ENCODE data around the gene KLHDC4. TPM values are rescaled to one million over a fixed set of nuclear protein-coding genes. Genes with fewer than 3 reads are reported as not detected.

The KLHDC4 gene
- polyA plus RNA-seq, 3 donors, result 11.2 to 26.4 (median 12.6) TPM

DNA sequence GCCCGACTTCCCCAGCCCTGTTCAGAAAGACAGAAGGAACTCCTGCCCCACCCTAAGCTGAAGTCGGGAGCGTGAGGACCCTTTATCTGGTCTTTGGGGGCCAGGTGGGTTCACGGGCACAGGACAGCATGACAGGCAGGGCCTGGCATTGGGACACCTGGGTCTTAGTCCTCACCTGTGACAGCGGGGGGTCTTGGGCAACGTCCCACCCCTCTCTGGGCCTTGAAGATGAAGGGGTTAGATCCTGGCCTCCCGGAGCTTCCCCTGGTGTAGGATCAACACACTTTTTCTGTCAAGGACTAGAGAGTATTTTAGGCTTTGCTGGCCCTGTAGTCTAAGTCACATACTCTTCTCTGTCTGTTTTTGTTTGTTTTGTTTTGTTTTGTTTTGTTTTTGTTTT lies 98.3 kb downstream of the KLHDC4 start:
- WGBS (ENCODE audit: insufficient coverage), result 92% methylated on average over 7 of the region's 7 CpGs

DNA sequence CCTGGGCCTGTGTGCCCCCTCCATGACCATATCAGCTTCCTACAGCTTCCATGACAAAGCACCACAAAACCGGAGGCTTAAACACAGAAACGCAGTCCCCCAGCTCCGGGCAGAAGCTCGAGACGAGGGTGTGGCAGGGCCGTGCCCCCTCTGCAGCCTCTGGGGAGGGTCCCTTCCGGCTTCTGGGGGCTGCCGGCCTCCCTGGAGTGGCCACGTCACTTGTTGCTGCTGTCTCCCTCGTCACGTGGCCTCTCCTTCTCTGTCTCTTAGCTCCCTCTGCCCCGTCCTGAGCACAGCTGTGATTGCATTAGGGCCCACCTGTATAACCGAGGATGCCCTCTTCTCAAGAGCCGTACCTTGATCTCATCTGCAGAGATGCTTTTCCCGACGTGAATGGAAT lies 98.9 kb downstream of the KLHDC4 start:
- H3K27me3 ChIP-seq (ENCODE audit: control insufficient read depth in 2 of 2, insufficient read depth in 2 of 2, low read length in 2 of 2), result no peaks in the 10 kb centered on the region
- Mint-ChIP-seq H3K27me3 (ENCODE audit: low read depth in 3 of 3) (peaks cover 3 to 5% (median 4%) of the 10 kb centered on the region in 3 donors), H3K4me1 (peaks cover 1% of the 10 kb centered on the region), H3K36me3 (no peaks in the 10 kb centered on the region), H3K27ac (no peak overlapping the region), H3K4me3 (no peak overlapping the region), H3K9me3 (no peaks in the 10 kb centered on the region)
- no peaks in the 10 kb centered on the region for H3K79me2 ChIP-seq (ENCODE audit: insufficient read depth, low read length)
- no peak overlapping the region for H3K4me3 ChIP-seq (replicated peaks in 1 of 3; ENCODE audit: low read depth in 2 of 3, low read length in 3 of 3)
- H3K9me3 ChIP-seq (replicated peaks in 1 of 2; ENCODE audit: control insufficient read depth in 1 of 2, insufficient read depth in 1 of 2, low read length in 2 of 2), result no peaks in the 10 kb centered on the region
- no peak for DNase-seq
- intact Hi-C loops (cut with micrococcal nuclease), result no loop called here
- H3K4me1 ChIP-seq (ENCODE audit: control insufficient read depth in 1 of 2, insufficient read depth in 2 of 2, low read length in 2 of 2), result no peaks in the 10 kb centered on the region
- H2AFZ ChIP-seq (ENCODE audit: insufficient read depth, low read depth, low read length, poor library complexity, severe bottlenecking), result no peak overlapping the region
- H3K4me2 ChIP-seq (replicated peaks; ENCODE audit: extremely low read depth, low read length, poor library complexity, severe bottlenecking), result no peak overlapping the region
- TF ChIP-seq, protein P1, sequence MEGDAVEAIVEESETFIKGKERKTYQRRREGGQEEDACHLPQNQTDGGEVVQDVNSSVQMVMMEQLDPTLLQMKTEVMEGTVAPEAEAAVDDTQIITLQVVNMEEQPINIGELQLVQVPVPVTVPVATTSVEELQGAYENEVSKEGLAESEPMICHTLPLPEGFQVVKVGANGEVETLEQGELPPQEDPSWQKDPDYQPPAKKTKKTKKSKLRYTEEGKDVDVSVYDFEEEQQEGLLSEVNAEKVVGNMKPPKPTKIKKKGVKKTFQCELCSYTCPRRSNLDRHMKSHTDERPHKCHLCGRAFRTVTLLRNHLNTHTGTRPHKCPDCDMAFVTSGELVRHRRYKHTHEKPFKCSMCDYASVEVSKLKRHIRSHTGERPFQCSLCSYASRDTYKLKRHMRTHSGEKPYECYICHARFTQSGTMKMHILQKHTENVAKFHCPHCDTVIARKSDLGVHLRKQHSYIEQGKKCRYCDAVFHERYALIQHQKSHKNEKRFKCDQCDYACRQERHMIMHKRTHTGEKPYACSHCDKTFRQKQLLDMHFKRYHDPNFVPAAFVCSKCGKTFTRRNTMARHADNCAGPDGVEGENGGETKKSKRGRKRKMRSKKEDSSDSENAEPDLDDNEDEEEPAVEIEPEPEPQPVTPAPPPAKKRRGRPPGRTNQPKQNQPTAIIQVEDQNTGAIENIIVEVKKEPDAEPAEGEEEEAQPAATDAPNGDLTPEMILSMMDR (IDR thresholded peaks at IDR 0.05), result no peak
- H3K27ac ChIP-seq (ENCODE audit: low read depth in 1 of 2, low read length in 2 of 2), result no peak overlapping the region
- no peak overlapping the region for H3K9ac ChIP-seq (ENCODE audit: insufficient read depth, low read length, poor library complexity, severe bottlenecking)
- H4K20me1 ChIP-seq (ENCODE audit: insufficient read depth, low read length), result no peaks in the 10 kb centered on the region
- WGBS (ENCODE audit: insufficient coverage), result 85% methylated on average over 15 of the region's 16 CpGs
- H3K36me3 ChIP-seq (replicated peaks in 1 of 2; ENCODE audit: control insufficient read depth in 1 of 2, insufficient read depth in 2 of 2, low read length in 2 of 2), result no peaks in the 10 kb centered on the region

More for the DNA sequence above, 98.3 kb downstream of the KLHDC4 start:
- H3K9me3 ChIP-seq (replicated peaks in 1 of 2; ENCODE audit: control insufficient read depth in 1 of 2, insufficient read depth in 1 of 2, low read length in 2 of 2), result no peaks in the 10 kb centered on the region
- no peak overlapping the region for H3K4me3 Mint-ChIP-seq
- TF ChIP-seq, protein P1 (IDR thresholded peaks at IDR 0.05), result no peak
- H3K36me3 ChIP-seq (replicated peaks in 1 of 2; ENCODE audit: control insufficient read depth in 1 of 2, insufficient read depth in 2 of 2, low read length in 2 of 2), result no peaks in the 10 kb centered on the region
- no peak overlapping the region for H3K4me2 ChIP-seq (replicated peaks; ENCODE audit: extremely low read depth, low read length, poor library complexity, severe bottlenecking)
- H3K27ac ChIP-seq (ENCODE audit: low read depth in 1 of 2, low read length in 2 of 2), result no peak overlapping the region
- no peaks in the 10 kb centered on the region for H3K4me1 ChIP-seq (ENCODE audit: control insufficient read depth in 1 of 2, insufficient read depth in 2 of 2, low read length in 2 of 2)
- no peaks in the 10 kb centered on the region for H3K79me2 ChIP-seq (ENCODE audit: insufficient read depth, low read length)
- no peaks in the 10 kb centered on the region for H3K4me1 Mint-ChIP-seq
- H3K27me3 ChIP-seq (ENCODE audit: control insufficient read depth in 2 of 2, insufficient read depth in 2 of 2, low read length in 2 of 2), result no peaks in the 10 kb centered on the region
- H2AFZ ChIP-seq (ENCODE audit: insufficient read depth, low read depth, low read length, poor library complexity, severe bottlenecking), result no peak overlapping the region
- no peak overlapping the region for H3K9ac ChIP-seq (ENCODE audit: insufficient read depth, low read length, poor library complexity, severe bottlenecking)
- no peaks in the 10 kb centered on the region for H3K36me3 Mint-ChIP-seq
- peaks cover 3 to 4% (median 3%) of the 10 kb centered on the region in 3 donors for H3K27me3 Mint-ChIP-seq (ENCODE audit: low read depth in 3 of 3)
- H4K20me1 ChIP-seq (ENCODE audit: insufficient read depth, low read length), result no peaks in the 10 kb centered on the region
- no peak overlapping the region for H3K27ac Mint-ChIP-seq
- intact Hi-C loops (cut with micrococcal nuclease), result no loop called here
- DNase-seq, result no peak
- no peaks in the 10 kb centered on the region for H3K9me3 Mint-ChIP-seq
- H3K4me3 ChIP-seq (replicated peaks in 1 of 3; ENCODE audit: low read depth in 2 of 3, low read length in 3 of 3), result no peak overlapping the region

All from CD14-positive monocyte (primary cell).